Stimulated activated CD4-positive, alpha-beta T cell treated with anti-CD3 and anti-CD28 coated beads, Interleukin-12 subunit alpha, Interleukin-12 subunit beta, amount 100 ng/mL, for 48 hours (primary cell): ENCODE measurements around the gene CTDSP2.
"Not testable (repeated sequence)": the region's sequence is repeated elsewhere in the genome, so short reads cannot be mapped to it uniquely, and the experiment has no call there.

Source experiments
- DNase-seq, 3 donors: peaks; one replicate each; pipeline ENCODE4 v3.0.0-alpha.2; 2020; ENCODE audit warnings: low read depth in 2 of 3, low spot score in 1 of 3

CTDSP2 gene

DNA sequence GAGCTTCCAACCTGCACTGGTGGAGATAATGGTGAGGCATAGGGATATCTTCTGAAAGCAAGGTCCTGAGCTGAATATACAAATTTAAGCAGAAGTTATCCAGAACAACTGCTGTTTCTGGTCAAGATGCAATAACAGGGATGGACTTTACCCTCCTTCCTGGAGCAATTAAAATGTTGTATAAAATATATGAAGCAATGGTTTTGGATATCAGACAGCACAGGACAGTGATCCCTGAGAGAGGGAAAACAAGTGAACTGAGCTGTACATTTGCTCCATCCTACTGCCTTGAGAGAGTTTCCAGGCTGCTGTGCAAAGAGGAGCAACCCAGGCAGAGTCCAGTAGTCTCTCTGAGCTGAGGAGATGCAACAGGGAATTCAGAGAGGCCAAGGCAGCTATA is 36.0 kb upstream of the CTDSP2 start:
- DNase-seq = no peak

DNA sequence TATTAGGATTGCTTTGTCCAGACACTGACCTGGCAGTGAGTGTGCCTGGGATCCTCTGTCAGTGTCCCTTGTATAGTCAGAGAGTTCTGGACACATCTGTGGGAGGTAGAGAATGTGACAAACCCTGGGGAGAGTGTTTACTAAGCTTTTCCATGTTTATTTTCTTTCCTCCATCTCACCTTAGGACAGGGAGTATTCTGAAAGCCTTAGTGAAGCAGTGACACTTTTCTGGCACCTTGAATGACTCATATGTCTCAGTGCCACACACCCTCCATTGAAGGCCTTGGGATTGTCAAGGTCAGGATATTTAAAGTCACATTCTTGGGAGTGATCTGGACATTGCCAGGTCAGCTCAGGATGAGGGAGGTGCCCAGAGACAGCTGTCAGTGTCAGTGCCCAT is 34.9 kb upstream of the CTDSP2 start:
- no peak for DNase-seq

DNA sequence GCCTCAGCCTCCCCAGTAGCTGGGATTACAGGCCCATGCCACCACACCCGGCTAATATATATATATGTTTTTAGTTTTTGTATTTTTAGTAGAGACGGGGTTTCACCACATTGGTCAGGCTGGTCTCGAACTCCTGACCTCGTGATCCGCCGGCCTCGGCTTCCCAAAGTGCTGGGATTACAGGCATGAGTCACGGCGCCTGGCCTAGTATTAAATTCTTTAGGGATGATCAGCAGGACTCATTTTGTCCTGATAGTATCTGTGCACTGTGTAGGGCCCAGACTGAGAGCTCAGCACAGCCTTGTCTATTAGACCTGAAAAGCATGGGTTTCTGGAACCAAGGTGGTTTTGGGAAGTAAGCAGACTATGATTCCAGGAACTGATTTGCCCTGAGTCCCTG is 34.5 kb upstream of the CTDSP2 start:
- not testable (repeated sequence) for DNase-seq

DNA sequence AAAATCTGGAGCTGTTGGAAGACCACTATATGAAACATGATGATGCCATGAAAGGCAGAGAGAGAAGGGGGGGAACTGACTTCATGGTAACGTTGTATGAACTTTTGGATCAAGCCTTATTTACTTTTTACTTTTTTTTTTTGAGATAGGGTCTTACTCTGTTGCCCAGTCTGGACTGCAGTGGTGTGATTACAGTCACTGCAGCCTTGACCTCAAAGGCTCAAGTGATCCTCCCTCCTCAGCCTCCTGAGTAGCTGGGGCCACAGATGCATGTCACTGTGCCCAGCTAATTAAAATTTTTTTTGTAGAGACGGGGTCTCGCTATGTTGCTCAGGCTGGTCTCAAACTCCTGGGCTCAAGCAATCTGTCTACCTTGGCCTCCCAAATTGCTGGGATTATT is 31.3 kb upstream of the CTDSP2 start:
- DNase-seq = no peak

DNA sequence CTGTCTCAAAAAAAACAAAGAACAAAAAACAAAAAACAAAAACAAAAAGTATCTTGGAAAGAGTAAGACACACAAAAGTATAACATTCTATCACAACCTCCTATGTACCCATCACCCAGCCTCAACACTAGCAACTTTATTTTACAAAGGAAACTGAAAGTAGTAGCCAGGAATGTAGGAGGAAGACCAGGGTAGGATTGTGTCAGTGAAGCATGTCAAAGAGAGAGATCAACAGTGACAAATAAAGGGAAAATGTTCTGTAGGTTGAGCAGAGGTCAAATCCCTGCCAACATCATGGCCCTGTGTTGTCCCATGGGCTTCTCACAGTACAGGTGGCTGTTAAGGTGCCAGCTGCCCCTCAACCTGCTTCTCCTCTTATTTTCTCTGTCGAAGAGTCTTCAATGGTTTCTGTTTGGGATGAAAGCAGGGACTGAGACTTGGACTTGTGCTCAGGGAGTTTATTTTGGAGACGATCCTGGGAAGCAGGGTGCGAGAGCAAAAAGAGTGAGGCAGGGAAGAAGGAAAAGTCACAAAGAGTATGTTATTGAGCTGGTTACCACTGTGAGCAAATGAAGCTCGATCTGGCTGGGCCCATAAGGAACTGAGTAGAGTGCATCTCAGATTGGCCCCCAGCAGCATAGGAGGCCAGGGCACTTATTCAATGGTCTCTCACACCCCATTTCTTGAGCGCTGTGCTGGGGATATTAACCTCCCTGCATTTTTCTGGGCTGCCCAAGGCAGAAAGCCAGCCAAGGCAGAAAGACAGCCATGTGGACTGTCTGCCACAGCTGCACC is 29.4 kb upstream of the CTDSP2 start:
- DNase-seq = no peak

DNA sequence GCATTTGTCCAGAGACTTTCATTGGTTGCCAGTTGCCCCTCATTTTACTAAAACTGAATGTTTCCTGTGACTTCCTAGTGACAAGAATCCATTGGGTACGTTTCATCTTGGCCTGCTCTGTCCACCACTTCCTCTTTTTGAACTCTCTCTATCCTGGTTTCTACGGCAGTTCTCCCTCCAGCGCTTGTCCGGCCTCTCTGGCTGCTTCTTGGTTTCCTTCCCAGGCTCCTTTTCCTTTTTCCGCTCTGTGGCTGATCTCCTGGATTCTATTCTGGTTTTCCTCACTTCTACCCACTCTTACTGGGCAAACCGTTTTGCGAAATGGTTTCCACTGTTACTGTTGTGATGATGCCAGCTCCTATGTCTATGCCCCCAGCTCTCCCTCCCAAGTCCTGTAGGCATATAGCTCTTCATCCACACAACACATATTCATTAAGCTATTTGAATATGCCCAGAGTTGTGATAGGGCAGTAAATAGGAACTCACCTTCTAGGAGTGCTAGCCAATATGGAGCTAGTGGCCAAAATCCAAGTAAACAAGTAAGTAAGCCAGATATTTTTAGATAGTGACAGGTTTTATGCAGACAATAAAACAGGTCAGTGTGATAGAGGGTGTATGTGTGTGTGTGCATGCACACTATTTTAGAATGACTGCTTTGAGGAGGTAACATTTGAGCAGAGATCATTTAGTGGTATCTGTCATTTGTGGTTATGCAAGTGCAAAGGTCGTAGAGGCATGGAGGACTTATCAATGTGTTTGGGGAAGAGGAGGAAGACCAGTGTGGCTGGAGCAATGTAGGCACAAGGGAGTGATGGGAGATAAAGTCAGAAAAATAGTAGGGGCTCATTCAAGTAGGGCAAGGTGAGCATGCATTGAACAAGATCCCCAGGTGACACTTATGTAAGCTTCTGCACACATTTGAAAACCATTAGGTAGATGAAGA is 27.9 kb upstream of the CTDSP2 start:
- DNase-seq = no peak

DNA sequence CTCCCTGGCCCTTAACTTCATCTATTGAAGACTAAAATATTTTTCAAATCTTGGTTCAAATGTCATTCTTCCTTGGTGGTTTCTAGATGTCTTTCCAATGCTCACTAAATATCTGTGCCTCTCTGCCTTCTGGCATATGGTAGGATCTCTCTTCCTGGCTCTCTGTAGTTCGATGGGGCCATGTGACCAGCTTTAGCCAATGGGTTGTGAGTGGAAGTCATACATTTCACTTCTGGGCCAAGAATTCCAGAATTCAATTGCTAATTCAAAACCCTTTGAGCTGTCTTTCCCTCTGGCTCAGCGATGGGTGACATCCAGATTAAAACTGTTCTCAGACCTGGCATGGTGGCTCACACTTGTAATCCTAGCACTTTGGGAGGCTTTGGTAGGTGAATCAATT is 25.8 kb upstream of the CTDSP2 start:
- DNase-seq = no peak

DNA sequence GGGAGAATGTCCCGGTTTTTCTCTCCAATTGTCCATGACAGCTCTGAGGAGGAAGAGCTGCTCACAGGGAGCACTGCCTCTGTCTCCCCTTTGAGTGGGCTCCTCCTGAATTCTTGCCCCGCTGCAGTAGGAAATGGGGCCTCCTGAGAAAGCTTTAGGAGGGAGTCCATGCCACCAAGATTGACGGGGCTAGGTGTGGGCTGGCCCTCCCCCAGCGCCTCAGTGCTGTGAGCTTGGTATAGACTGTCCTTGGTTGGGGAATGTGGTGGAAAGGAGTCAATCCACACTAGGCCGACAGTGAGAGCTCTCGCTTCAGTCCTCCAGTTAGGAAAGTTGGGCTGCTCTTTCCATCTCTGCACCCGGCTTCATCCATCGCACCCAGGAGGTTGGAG is 23.4 kb upstream of the CTDSP2 start:
- no peak for DNase-seq

DNA sequence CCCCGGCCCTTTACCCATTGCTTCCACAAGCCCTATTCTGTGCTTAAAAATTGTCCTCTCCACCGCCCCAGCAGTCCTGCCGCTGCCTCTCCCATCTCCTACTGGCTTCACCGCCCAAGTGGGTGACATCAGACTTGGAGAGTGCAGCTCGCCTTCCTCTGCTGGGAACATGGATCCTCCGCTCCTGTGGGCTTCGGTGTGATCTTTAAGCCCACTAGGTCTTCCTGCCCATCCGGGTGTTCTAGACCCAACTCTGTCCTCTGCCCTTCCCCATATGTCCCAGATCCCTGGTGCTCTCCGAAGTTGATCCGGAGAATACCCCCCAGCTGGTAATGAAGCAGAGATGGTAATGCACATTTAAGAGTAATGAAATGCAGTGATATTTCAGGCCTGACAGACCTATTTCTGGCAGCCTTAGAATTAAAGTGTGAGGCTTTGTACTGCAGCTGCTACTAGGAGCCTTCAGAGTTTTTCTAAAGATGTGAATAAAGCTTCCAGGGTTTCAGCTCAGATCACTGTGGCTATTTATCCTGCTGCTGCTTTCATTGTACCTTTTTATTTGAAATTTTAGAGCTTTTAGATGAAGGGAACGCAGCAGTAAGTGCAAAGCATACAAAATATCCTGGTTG is 22.9 kb upstream of the CTDSP2 start:
- DNase-seq = no peak

DNA sequence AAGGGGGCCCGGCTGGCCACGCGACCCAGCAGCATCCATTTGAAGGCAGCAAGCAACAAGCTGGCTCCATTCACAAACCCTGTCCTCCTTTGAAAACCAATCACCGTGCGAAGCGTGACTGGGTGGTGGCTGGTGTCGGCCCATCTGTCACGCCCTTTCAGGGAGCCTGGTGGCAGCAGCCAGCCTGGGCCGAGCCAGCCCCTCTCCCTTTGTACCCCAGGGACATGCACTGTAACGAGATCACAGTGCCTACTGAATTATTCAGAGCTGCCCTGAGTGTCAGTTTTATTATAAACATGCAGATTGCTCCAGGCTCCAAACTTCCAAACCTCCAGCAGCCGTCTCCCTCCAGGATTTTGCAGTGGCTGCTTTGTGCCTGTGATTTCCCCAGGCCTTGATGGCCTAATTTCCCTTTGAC is 22.3 kb upstream of the CTDSP2 start:
- DNase-seq = no peak

DNA sequence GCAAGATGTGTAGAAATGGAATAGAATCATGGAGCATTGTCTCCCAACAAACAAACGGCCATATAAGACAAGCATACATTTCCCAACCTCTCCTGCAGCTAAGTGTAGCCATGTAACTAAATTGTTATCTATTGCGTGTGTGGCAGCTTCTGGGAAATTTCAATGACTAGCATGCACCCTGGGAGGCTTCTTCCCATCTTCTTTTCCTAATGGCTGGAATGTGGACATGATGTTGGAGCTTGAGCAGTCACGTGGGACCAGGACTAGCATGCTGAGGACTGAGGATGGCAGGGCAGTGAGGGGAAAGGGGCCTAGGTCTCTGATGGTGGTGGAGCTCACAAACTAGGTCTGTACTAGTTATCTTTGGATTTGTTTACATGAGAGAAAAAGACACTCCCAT is 21.7 kb upstream of the CTDSP2 start:
- no peak for DNase-seq

DNA sequence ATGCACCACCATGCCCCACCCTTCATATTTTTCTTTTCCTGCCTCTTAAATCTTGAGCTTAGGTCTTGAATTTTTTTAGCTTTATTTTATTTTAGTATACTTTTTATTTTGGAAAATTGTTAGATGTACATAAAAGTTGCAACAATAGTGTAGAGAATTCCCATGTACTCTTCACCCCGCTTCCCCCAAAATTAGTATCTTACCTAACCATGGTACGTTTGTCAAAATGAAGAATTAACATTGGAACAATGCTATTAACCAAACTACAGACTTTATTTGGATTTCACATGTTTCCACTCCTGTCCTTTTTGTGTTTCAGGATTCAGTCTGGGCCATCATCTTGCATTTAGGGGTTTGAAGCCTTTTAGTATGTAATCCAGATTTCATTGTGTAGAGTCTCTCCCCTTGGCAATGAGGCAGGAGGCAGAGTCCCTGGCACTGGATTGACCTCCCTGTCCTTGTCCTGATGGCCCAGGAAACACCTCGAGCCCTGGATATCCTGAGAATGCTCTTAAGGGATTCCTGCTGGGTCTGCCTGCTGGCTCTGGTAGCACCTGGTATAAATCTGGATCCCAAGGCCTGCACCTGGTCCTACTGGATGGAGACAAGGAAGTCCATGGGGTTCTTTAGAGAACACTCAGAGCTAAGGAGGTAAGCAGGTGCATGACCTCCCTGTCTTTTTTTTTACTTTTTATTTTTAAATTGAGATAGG is 19.9 kb upstream of the CTDSP2 start:
- DNase-seq = no peak

DNA sequence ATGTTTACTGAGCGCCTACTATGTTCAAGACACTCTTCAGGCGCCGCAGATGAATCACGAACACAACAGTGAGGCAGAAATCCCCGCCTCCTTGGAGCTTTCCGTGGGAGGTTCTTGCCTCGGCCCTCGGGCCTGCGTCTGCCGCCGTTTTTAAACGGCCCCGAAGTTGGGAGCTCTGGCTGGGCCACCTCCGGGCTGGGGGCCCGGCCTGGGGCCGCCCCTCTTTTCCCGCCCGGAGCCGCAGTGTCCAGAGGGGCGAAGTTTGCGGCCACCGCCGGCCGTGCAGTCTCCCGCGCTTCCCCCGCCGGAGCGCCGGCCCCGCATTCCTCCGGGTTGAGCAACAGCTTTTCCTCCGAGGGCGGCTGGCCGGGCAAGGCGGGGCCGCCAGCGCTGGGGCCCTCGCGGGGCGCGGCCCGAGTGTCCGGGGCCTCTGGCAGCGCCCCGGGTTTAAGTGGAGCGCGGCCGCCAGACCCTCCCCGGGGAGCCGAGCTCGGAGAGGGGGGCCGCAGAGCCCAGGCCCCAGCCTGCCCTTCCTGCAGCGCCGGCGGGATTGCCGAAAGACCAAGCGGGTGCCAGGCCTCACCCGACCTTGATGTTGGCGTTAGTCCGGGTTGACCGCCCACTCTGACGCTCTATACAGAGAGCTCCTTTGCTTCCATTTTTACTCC is 18.7 kb upstream of the CTDSP2 start:
- DNase-seq = peak; percentile 50 to 60 (median 52)

DNA sequence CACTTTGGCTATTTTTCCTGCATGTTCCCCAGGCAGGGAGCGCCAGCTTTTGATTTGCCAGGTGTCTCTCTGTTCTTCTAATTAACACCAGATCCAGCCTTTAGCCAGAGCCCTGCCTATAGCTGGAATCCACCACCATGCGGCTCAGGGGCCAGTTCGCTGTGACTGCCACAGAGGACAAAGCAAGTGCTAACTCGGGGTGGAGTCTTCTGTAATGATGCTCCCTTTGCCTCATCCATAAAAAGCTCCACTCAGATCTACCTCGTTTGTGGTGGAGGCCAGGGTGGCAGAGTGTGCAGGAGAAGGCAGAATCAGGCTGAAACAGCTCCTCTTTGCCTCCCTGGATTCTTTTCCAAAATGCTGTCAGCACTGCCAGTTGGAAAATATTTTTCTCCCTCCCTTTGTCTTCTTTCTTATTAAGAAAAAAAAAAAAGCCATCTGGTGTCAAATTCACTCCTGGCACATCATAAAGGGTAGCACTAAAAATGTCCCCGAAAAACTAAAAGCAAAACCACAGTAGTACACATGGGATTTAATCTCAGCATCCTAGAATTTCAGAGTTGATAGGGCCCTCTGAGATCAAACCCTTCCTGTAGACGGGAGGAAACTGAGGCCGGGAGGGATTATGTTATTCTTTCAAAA is 18.0 kb upstream of the CTDSP2 start:
- DNase-seq = no peak

DNA sequence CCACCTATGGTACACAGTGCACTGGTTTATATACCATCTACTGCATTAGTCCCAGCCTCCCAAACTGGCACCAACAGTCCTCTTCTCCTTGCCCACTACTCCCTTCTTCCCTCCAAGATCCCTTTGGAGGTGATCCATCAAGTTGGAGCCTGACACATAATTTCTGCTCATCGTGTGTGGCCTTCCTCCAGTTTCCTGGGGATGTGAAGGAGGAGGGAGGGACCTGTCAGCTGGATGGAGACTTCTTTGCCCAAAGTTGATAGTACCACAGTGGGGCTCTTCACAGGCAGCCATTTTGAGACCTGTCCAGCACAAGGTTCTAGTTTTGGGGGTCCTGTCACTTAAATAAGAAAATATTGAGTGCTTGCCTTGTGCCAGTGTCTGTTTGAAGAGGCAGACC is 17.1 kb upstream of the CTDSP2 start:
- no peak for DNase-seq

DNA sequence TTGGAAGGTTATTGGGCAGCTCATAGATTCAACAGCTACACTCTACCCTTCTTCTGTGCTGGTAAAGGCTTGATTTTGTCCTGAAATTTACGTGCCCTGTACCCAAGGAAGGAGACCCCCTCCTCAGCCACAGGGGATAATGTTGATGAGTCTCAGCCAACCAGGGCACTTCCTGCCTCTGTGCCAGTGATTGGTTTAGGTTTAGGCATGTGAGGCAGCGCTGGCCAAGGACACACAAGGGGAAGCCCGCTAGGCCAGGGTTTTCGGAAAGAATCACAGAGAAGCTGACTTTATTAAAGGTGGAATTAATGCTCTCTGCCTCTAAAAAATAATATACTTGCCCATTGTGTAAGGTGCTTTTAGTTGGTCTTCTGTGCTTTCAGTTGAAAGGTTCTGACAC is 15.4 kb upstream of the CTDSP2 start:
- no peak for DNase-seq

DNA sequence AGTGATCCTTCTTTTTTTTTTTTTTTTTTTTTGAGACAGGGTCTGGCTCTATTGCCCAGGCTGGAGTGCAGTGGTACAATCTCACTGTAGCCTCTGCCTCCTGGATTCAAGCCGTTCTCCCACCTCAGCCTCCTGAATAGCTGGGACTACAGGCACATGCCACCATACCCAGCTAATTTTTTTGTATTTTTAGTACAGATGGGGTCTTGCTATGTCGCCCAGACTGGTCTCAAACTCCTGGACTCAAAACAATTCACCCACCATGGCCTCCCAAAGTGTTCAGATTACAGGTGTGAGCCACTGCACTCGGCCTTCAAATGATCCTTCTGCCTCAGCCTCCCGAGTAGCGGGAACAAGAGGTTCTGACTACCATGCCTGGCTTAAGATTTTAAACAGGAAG is 14.4 kb upstream of the CTDSP2 start:
- not testable (repeated sequence) for DNase-seq

DNA sequence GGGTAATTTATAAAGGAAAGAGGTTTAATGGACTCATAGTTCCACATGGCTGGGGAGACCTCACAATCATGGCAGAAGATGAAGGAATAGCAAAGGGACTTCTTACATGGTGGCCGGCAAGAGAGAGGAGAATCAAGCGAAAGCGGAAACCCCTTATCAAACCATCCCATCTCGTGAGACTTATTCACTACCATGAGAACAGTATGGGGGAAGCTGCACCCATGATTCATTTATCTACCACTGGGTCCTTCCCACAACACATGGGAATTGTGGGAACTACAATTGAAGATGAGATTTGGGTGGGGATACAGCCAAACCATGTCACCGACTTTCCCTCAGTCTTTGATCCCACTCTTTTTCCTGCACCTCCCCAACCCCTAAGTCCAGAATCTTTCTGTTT is 12.6 kb upstream of the CTDSP2 start:
- no peak for DNase-seq

DNA sequence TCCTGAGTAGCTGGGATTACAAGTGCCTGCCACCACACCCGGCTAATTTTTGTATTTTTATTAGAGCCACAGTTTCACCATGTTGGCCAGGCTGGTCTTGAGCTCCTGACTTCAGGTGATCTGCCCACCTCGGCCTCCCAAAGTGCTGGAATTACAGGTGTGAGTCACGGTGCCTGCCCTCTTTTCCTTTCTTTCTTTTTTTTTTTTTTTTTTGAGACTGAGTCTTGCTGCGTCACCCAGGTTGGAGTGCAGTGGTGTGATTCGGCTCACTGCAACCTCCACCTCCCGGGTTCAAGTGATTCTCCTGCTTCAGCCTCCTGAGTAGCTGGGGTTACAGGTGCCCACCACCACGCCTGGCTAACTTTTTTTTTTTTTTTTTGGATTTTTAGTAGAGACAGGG is 11.6 kb upstream of the CTDSP2 start:
- not testable (repeated sequence) for DNase-seq

DNA sequence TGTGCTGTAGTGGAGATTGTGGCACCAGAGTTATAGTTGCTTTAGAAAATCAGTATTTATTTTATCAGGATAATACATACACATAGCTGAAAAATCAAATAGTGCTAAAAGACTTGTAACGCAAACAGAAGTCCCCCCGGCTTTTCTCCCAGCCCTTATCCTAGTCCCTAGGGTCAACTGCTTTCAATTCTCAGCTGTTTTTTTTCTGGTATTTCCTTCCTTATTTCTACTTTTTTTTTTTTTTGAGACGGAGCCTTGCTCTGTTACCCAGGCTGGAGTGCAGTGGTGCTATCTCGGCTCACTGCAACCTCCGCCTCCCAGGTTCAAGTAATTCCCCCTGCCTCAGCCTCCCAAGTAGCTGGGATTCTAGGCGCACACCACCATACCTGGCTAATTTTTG is 8.4 kb upstream of the CTDSP2 start:
- DNase-seq = no peak
